ENCODE measurements around the gene ALKBH8. TPM values are rescaled to one million over a fixed set of nuclear protein-coding genes. Genes with fewer than 3 reads are reported as not detected.
A peak's percentile ranks its signal among the peaks of the same experiment; 100 is the strongest.
"Not testable (repeated sequence)": the region's sequence is repeated elsewhere in the genome, so short reads cannot be mapped to it uniquely, and the experiment has no call there.

ALKBH8 gene
- total RNA-seq, 1 experiment from 2014 or later: 7.3 TPM

GRCh38 chr11:107472966-107473365 lies 92.6 kb downstream of the ALKBH8 start:
- POLR2A ChIA-PET: no interaction called here
- no peak for TF ChIP-seq CTCF (IDR thresholded peaks at IDR 0.05; ENCODE audit: unreplicated experiment)
- intact Hi-C loops (cut with micrococcal nuclease): no loop called here
- Mint-ChIP-seq H3K36me3 (ENCODE audit: insufficient read depth, unreplicated experiment) (no peaks in the 10 kb centered on the region), H3K27ac (ENCODE audit: low read depth, unreplicated experiment) (no peak overlapping the region), H3K27me3 (ENCODE audit: insufficient read depth, unreplicated experiment) (no peaks in the 10 kb centered on the region), H3K9me3 (ENCODE audit: unreplicated experiment) (no peaks in the 10 kb centered on the region), H3K4me3 (ENCODE audit: unreplicated experiment) (no peak overlapping the region), H3K4me1 (ENCODE audit: insufficient read depth, unreplicated experiment) (no peaks in the 10 kb centered on the region)
- CTCF ChIA-PET: no interaction called here
- no peak for DNase-seq (ENCODE audit: unreplicated experiment)
- BruUV-seq (replicated peaks): no TSS peak

- peak; percentile 35 for DNase-seq (ENCODE audit: unreplicated experiment)
- BruUV-seq (replicated peaks): no TSS peak
- Mint-ChIP-seq H3K4me1 (ENCODE audit: insufficient read depth, unreplicated experiment) (no peaks in the 10 kb centered on the region), H3K4me3 (ENCODE audit: unreplicated experiment) (no peak overlapping the region), H3K36me3 (ENCODE audit: insufficient read depth, unreplicated experiment) (no peaks in the 10 kb centered on the region), H3K27ac (ENCODE audit: low read depth, unreplicated experiment) (no peak overlapping the region), H3K27me3 (ENCODE audit: insufficient read depth, unreplicated experiment) (peaks cover 23% of the 10 kb centered on the region), H3K9me3 (ENCODE audit: unreplicated experiment) (peaks cover 2% of the 10 kb centered on the region)
- intact Hi-C loops (cut with micrococcal nuclease): no loop called here
- ChIA-PET CTCF (no interaction called here), POLR2A (no interaction called here)
- TF ChIP-seq CTCF (IDR thresholded peaks at IDR 0.05; ENCODE audit: unreplicated experiment): no peak
These were observed 96.9 kb downstream of the ALKBH8 start for GRCh38 chr11:107468596-107468995.

DNA sequence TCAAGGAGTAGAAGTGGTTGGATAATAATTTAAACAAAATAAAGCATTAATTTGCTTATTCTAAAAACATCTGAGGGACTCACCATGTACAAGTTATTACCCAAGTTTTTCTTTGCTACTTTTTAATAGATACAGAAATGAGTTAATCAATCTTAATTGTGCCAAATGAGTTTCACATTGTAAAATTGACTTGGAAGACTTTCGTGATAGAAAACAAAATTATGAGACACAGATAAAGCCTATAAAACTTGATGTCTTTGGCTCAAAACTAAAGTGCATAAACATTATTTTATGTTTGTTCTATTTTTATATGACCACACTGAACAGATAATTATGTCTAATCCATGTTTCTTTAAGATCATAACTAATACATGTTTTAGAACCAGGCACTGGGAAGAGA lies 97.8 kb downstream of the ALKBH8 start:
- Mint-ChIP-seq H3K36me3 (ENCODE audit: insufficient read depth, unreplicated experiment) (no peaks in the 10 kb centered on the region), H3K27me3 (ENCODE audit: insufficient read depth, unreplicated experiment) (peaks cover 32% of the 10 kb centered on the region), H3K9me3 (ENCODE audit: unreplicated experiment) (peaks cover 7% of the 10 kb centered on the region), H3K4me3 (ENCODE audit: unreplicated experiment) (no peak overlapping the region), H3K27ac (ENCODE audit: low read depth, unreplicated experiment) (no peak overlapping the region), H3K4me1 (ENCODE audit: insufficient read depth, unreplicated experiment) (no peaks in the 10 kb centered on the region)
- CTCF ChIA-PET: interaction anchor here (0.5 to 0.7 kb wide), 2 partner anchors 306 to 1390 kb away, joined by 3 read pairs; partner anchors contain the start of genes AASDHPPT and KBTBD3
- intact Hi-C loops (cut with micrococcal nuclease): no loop called here
- no peak for TF ChIP-seq CTCF (IDR thresholded peaks at IDR 0.05; ENCODE audit: unreplicated experiment)
- BruUV-seq (replicated peaks): no TSS peak
- POLR2A ChIA-PET: interaction anchor here (1.0 kb wide), 1 partner anchor 10 kb away, joined by 13 read pairs; the partner anchor contains the start of gene CWF19L2
- no peak for DNase-seq (ENCODE audit: unreplicated experiment)

DNA sequence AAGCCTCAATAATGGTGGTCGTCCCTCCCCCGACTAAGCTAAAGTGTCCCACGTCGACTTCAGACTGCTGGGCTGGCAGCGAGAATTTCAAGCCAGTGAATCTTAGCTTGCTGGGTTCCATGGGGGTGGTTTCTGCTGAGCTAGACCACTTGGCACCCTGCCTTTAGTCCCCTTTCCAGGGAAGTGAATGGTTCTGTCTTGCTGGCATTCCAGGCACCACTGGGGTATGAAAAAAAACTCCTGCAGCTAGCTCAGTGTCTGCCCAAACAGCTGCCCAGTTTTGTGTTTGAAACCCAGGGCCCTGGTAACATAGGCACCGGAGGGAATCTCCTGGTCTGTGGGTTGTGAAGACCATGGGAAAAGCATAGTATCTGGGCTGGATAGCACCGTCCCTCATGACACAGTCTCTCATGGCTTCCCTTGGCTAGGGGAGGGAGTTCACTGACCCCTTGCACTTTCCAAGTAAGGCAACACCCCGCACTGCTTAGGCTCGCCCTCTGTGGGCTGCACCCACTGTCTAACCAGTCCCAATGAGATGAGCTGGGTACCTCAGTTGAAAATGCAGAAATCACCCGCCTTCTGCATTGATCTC lies 99.2 kb downstream of the ALKBH8 start:
- CTCF ChIA-PET: interaction anchor here (0.5 to 0.6 kb wide), 2 partner anchors 8 to 22 kb away, joined by 3 read pairs; partner anchors contain the start of gene CWF19L2
- not testable (repeated sequence) for BruUV-seq (replicated peaks); H3K27ac Mint-ChIP-seq (ENCODE audit: low read depth, unreplicated experiment)

More for the DNA sequence above, 99.2 kb downstream of the ALKBH8 start:
- H3K4me1 Mint-ChIP-seq (ENCODE audit: insufficient read depth, unreplicated experiment); intact Hi-C loops (cut with micrococcal nuclease); DNase-seq (ENCODE audit: unreplicated experiment); H3K36me3 Mint-ChIP-seq (ENCODE audit: insufficient read depth, unreplicated experiment); H3K9me3 Mint-ChIP-seq (ENCODE audit: unreplicated experiment); H3K4me3 Mint-ChIP-seq (ENCODE audit: unreplicated experiment): not testable (repeated sequence)
- H3K27me3 Mint-ChIP-seq (ENCODE audit: insufficient read depth, unreplicated experiment): peaks cover 41% of the 10 kb centered on the region
- POLR2A ChIA-PET: interaction anchor here (1.0 kb wide), 1 partner anchor 8 kb away, joined by 13 read pairs; the partner anchor contains the start of gene CWF19L2
